ENCODE data around the gene CHRNG. TPM values are rescaled to one million over a fixed set of nuclear protein-coding genes. Genes with fewer than 3 reads are reported as not detected.

CHRNG gene
- total and polyA plus RNA-seq, 2 donors (not counting 3 experiments of a cell fraction or from before 2014, with no cell fraction given) = not detected

DNA sequence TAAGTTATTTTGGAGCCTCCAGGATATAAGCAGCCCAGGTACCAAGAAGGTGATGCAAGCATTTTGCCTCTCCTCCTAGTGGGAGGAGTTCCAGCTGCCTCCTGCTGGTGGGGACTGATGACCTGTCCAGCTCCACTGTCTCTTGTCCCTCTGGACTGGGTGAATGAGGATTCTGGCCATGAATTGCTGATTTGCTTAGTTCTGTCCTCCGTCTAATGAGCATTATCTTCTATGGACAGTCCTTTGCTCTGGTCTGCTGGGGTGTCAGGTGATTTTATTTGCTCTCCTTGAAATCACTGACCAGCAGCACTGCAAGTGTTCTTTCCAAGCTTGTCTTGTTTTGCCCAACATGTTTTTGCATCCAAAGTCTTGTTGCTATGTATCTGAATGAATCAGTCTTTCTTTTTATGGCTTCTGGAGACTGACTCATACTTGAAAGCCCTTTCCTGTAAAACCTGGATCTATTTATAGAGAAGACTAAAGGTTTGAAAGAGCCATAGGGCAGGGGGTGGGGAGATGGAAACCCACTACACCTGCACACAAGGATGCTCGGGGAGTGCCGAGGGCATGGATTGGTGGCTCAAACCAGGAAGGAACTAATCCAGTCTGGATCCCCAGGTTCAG, 53.4 kb downstream of the CHRNG start:
- H3K27ac ChIP-seq (ENCODE audit: insufficient read depth, low read depth, low read length) = peak overlapping the region; percentile 3
- dilution Hi-C loops (cut with MboI; ENCODE audit: extremely low pct_ligation_motif_present, low sequenced_read_pairs) (no loop called here), intact Hi-C loops (cut with micrococcal nuclease) (loop anchor here (1.0 kb wide), 1 partner anchor 13 kb away; no protein-coding TSS in a partner anchor)
- POLR2A ChIA-PET = no interaction called here
- H3K36me3 ChIP-seq (ENCODE audit: control insufficient read depth in 2 of 2, extremely low read depth in 1 of 2, insufficient read depth in 2 of 2, low read length in 2 of 2) = no peaks in the 10 kb centered on the region
- no peaks in the 10 kb centered on the region for H3K79me2 ChIP-seq (ENCODE audit: control insufficient read depth, insufficient read depth, low read length)
- no peak overlapping the region for H3K9ac ChIP-seq (replicated peaks; ENCODE audit: extremely low read depth, insufficient read depth, low read length)
- DNase-seq (ENCODE audit: low read depth, low spot score) (peak; percentile 70), FAIRE-seq (no peak)
- no peak overlapping the region for H2AFZ ChIP-seq (ENCODE audit: low read depth, low read length)
- H3K4me2 ChIP-seq (ENCODE audit: insufficient read depth, low read length) = no peak overlapping the region
- CTCF ChIA-PET = interaction anchor here (0.8 to 2.2 kb wide), 3 partner anchors 9 to 13 kb away, joined by 3 to 9 read pairs (median 4); no protein-coding TSS in a partner anchor
- TF ChIP-seq GATA2 (IDR thresholded peaks at IDR 0.05; ENCODE audit: insufficient read depth, insufficient read length, low read depth, low read length) = no peak
- TF ChIP-seq JUN (IDR thresholded peaks at IDR 0.05; ENCODE audit: borderline replicate concordance, insufficient read depth, insufficient read length, low read depth) = peak; percentile 80
- TF ChIP-seq FOS (IDR thresholded peaks at IDR 0.05; ENCODE audit: borderline replicate concordance, insufficient read depth, low read length) = peak; percentile 45
- BruUV-seq (replicated peaks) = no TSS peak
- no peaks in the 10 kb centered on the region for H3K9me1 ChIP-seq (replicated peaks; ENCODE audit: control insufficient read depth, extremely low read depth, insufficient read depth, low read length)
- no peaks in the 10 kb centered on the region for H3K9me3 ChIP-seq (replicated peaks; ENCODE audit: control insufficient read depth, insufficient read depth, low read length)
- H3K27me3 ChIP-seq (ENCODE audit: control insufficient read depth in 2 of 2, insufficient read depth in 2 of 2, low read length in 2 of 2) = no peaks in the 10 kb centered on the region
- H4K20me1 ChIP-seq (replicated peaks; ENCODE audit: control insufficient read depth, extremely low read depth, insufficient read depth, low read length) = no peaks in the 10 kb centered on the region
- H3K4me3 ChIP-seq (replicated peaks in 1 of 3; ENCODE audit: insufficient read depth in 1 of 3, low read depth in 1 of 3, low read length in 3 of 3) = no peak overlapping the region
- H3K4me1 ChIP-seq (ENCODE audit: control insufficient read depth, extremely low read depth, insufficient read depth, low read length) = peaks cover 10% of the 10 kb centered on the region

DNA sequence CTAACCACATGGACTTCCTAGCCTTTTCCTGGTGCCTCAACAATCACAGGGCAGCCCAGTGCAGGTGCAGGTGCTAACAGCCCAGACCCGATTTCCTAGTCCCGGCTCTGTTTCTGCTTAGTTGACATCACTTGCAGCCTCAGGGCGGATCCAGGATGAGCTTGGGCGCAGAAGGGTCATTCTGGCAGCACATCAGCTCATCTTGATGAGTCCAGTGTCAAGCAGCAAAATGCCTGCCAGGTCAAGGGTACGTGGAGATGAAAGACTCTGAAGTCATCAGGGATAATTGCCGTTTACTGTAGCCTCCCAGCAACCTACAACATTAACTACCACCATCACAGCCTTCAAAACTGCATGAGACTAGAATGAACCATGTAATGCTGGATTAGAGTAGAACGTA, 54.5 kb downstream of the CHRNG start:
- ChIA-PET CTCF (interaction anchor here (1.4 kb wide), 1 partner anchor 11 kb away, joined by 5 read pairs; no protein-coding TSS in a partner anchor), POLR2A (no interaction called here)
- BruUV-seq (replicated peaks) = no TSS peak
- Histone ChIP-seq H3K27me3 (ENCODE audit: control insufficient read depth in 2 of 2, insufficient read depth in 2 of 2, low read length in 2 of 2) (no peaks in the 10 kb centered on the region), H3K4me2 (ENCODE audit: insufficient read depth, low read length) (no peak overlapping the region), H2AFZ (ENCODE audit: low read depth, low read length) (no peak overlapping the region), H3K4me3 (replicated peaks in 1 of 3; ENCODE audit: insufficient read depth in 1 of 3, low read depth in 1 of 3, low read length in 3 of 3) (no peak overlapping the region), H3K9me3 (replicated peaks; ENCODE audit: control insufficient read depth, insufficient read depth, low read length) (no peaks in the 10 kb centered on the region), H3K9ac (replicated peaks; ENCODE audit: extremely low read depth, insufficient read depth, low read length) (no peak overlapping the region), H4K20me1 (replicated peaks; ENCODE audit: control insufficient read depth, extremely low read depth, insufficient read depth, low read length) (no peaks in the 10 kb centered on the region), H3K4me1 (ENCODE audit: control insufficient read depth, extremely low read depth, insufficient read depth, low read length) (peaks cover 10% of the 10 kb centered on the region), H3K27ac (ENCODE audit: insufficient read depth, low read depth, low read length) (no peak overlapping the region), H3K79me2 (ENCODE audit: control insufficient read depth, insufficient read depth, low read length) (no peaks in the 10 kb centered on the region), H3K9me1 (replicated peaks; ENCODE audit: control insufficient read depth, extremely low read depth, insufficient read depth, low read length) (no peaks in the 10 kb centered on the region), H3K36me3 (ENCODE audit: control insufficient read depth in 2 of 2, extremely low read depth in 1 of 2, insufficient read depth in 2 of 2, low read length in 2 of 2) (no peaks in the 10 kb centered on the region)
- FAIRE-seq (no peak), DNase-seq (ENCODE audit: low read depth, low spot score) (no peak)
- dilution Hi-C loops (cut with MboI; ENCODE audit: extremely low pct_ligation_motif_present, low sequenced_read_pairs) (no loop called here), intact Hi-C loops (cut with micrococcal nuclease) (loop anchor here (1.0 kb wide), 1 partner anchor 12 kb away; no protein-coding TSS in a partner anchor)
- TF ChIP-seq, protein P1, sequence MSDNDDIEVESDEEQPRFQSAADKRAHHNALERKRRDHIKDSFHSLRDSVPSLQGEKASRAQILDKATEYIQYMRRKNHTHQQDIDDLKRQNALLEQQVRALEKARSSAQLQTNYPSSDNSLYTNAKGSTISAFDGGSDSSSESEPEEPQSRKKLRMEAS (IDR thresholded peaks at IDR 0.05; ENCODE audit: insufficient read depth, insufficient read length) = no peak
- TF ChIP-seq EZH2 (IDR thresholded peaks at IDR 0.05; ENCODE audit: borderline replicate concordance, low read depth, low read length, severe bottlenecking) = no peak
- no peak for TF ChIP-seq POLR2A (IDR thresholded peaks at IDR 0.05; ENCODE audit: low read depth, low read length)
- no peak for TF ChIP-seq FOS (IDR thresholded peaks at IDR 0.05; ENCODE audit: borderline replicate concordance, insufficient read depth, low read length)
- TF ChIP-seq MYC (IDR thresholded peaks at IDR 0.05; ENCODE audit: low read depth, low read length) = no peak
- TF ChIP-seq, protein P2, sequence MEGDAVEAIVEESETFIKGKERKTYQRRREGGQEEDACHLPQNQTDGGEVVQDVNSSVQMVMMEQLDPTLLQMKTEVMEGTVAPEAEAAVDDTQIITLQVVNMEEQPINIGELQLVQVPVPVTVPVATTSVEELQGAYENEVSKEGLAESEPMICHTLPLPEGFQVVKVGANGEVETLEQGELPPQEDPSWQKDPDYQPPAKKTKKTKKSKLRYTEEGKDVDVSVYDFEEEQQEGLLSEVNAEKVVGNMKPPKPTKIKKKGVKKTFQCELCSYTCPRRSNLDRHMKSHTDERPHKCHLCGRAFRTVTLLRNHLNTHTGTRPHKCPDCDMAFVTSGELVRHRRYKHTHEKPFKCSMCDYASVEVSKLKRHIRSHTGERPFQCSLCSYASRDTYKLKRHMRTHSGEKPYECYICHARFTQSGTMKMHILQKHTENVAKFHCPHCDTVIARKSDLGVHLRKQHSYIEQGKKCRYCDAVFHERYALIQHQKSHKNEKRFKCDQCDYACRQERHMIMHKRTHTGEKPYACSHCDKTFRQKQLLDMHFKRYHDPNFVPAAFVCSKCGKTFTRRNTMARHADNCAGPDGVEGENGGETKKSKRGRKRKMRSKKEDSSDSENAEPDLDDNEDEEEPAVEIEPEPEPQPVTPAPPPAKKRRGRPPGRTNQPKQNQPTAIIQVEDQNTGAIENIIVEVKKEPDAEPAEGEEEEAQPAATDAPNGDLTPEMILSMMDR (IDR thresholded peaks at IDR 0.05; ENCODE audit: extremely low read depth in 1 of 2, insufficient read depth in 1 of 2, low read depth in 1 of 2, low read length in 2 of 2) = no peak
- TF ChIP-seq POLR2AphosphoS5 (IDR thresholded peaks at IDR 0.05; ENCODE audit: insufficient read depth, low read depth, low read length) = no peak
- TF ChIP-seq JUN (IDR thresholded peaks at IDR 0.05; ENCODE audit: borderline replicate concordance, insufficient read depth, insufficient read length, low read depth) = no peak
- TF ChIP-seq GATA2 (IDR thresholded peaks at IDR 0.05; ENCODE audit: insufficient read depth, insufficient read length, low read depth, low read length) = no peak

Measured in endothelial cell of umbilical vein (primary cell).